Epidermal melanocyte (primary cell): Measurements from ENCODE around the gene HK3.

Experiments used
- DNase-seq: peaks from one replicate; pipeline ENCODE4 v3.0.0; 2011; ENCODE audit warnings: low spot score; ENCODE audit not compliant: insufficient read length

Gene HK3

GRCh38 chr5:176902102-176902814 lies 3.1 kb upstream of the HK3 start:
- DNase-seq = no peak

GRCh38 chr5:176901260-176902101 lies 2.3 kb upstream of the HK3 start:
- DNase-seq = no peak

- DNase-seq = no peak
Measured at GRCh38 chr5:176900780-176901204, 1.6 kb upstream of the HK3 start.

GRCh38 chr5:176899946-176900779 lies 1.0 kb upstream of the HK3 start:
- DNase-seq = no peak

GRCh38 chr5:176897263-176897662 lies 1.9 kb downstream of the HK3 start:
- DNase-seq = no peak

- DNase-seq = no peak
Measured at GRCh38 chr5:176895831-176896230, 3.3 kb downstream of the HK3 start.

GRCh38 chr5:176894298-176894697 lies 4.8 kb downstream of the HK3 start:
- no peak for DNase-seq

- DNase-seq = no peak
Measured at GRCh38 chr5:176892663-176893062, 6.5 kb downstream of the HK3 start.

GRCh38 chr5:176891331-176891958 lies 7.7 kb downstream of the HK3 start:
- no peak for DNase-seq

- DNase-seq = no peak
Measured at GRCh38 chr5:176890455-176891330, 8.5 kb downstream of the HK3 start.

- no peak for DNase-seq
Measured at GRCh38 chr5:176889321-176890280, 9.5 kb downstream of the HK3 start.

GRCh38 chr5:176888865-176889165 lies 10.3 kb downstream of the HK3 start:
- DNase-seq = no peak

GRCh38 chr5:176888016-176888864 lies 10.9 kb downstream of the HK3 start:
- no peak for DNase-seq

GRCh38 chr5:176887252-176887849 lies 11.8 kb downstream of the HK3 start:
- DNase-seq = no peak

- DNase-seq = no peak
Measured at GRCh38 chr5:176886336-176887251, 12.6 kb downstream of the HK3 start.

- DNase-seq = no peak
Measured at GRCh38 chr5:176884571-176884890, 14.6 kb downstream of the HK3 start.
